Astrocyte (in vitro differentiated cells and primary cell): ENCODE measurements around the gene IGFBP5. TPM values are rescaled to one million over a fixed set of nuclear protein-coding genes. Genes with fewer than 3 reads are reported as not detected.

Source experiments
- DNase-seq: peaks from one replicate; pipeline ENCODE4 v3.0.0-alpha.2; 2010; ENCODE audit warnings: low read depth
- FAIRE-seq: peaks from 2 replicates; lab custom pipeline; 2011; peaks lifted over from hg19 to GRCh38; lab: Jason Lieb, UNC
- H2AFZ ChIP-seq: 2 replicates; pipeline ENCODE4 v1.6.0; 2012; ENCODE audit warnings: low read depth, low read length, inconsistent platforms
- H3K27ac ChIP-seq: 2 replicates; pipeline ENCODE4 v1.5.1; 2011; ENCODE audit warnings: low read depth, low read length, inconsistent platforms
- H3K27me3 ChIP-seq: 2 replicates; pipeline ENCODE4 v1.6.0; 2011; ENCODE audit warnings: low read length, inconsistent platforms; ENCODE audit not compliant: insufficient read depth
- H3K36me3 ChIP-seq: 2 replicates; pipeline ENCODE4 v1.5.1; 2011; ENCODE audit warnings: low read length, inconsistent platforms; ENCODE audit not compliant: insufficient read depth
- H3K4me1 ChIP-seq: 2 replicates; pipeline ENCODE4 v1.5.1; 2011; ENCODE audit warnings: low read length, inconsistent platforms; ENCODE audit not compliant: insufficient read depth
- H3K4me2 ChIP-seq: 2 replicates; pipeline ENCODE4 v1.6.0; 2012; ENCODE audit warnings: low read length, inconsistent platforms
- H3K4me3 ChIP-seq: 2 replicates; pipeline ENCODE4 v1.5.1; 2011; ENCODE audit warnings: low read depth, mild to moderate bottlenecking, low read length, inconsistent platforms; ENCODE audit not compliant: insufficient read depth
- H3K79me2 ChIP-seq: 2 replicates; pipeline ENCODE4 v1.6.0; 2012; ENCODE audit warnings: mild to moderate bottlenecking, low read length, inconsistent platforms; ENCODE audit not compliant: insufficient read depth
- H3K9ac ChIP-seq: 2 replicates; pipeline ENCODE4 v1.6.0; 2012; ENCODE audit warnings: mild to moderate bottlenecking, low read length, inconsistent platforms
- H3K9me3 ChIP-seq: 2 replicates; pipeline ENCODE4 v1.5.1; 2012; ENCODE audit warnings: low read depth, mild to moderate bottlenecking, low read length, inconsistent platforms; ENCODE audit not compliant: insufficient read depth
- H4K20me1 ChIP-seq: 2 replicates; pipeline ENCODE4 v1.6.0; 2012; ENCODE audit warnings: low read length, inconsistent platforms; ENCODE audit not compliant: insufficient read depth
- H3K27ac Mint-ChIP-seq: one replicate; pipeline ENCODE4 v1.8.0; 2021; ENCODE audit warnings: mild to moderate bottlenecking, mixed read lengths; ENCODE audit not compliant: unreplicated experiment
- H3K27me3 Mint-ChIP-seq: one replicate; pipeline ENCODE4 v1.8.0; 2021; ENCODE audit warnings: low read depth, mixed read lengths; ENCODE audit not compliant: unreplicated experiment
- H3K36me3 Mint-ChIP-seq: one replicate; pipeline ENCODE4 v1.8.0; 2021; ENCODE audit warnings: low read depth, mixed read lengths; ENCODE audit not compliant: unreplicated experiment
- H3K4me1 Mint-ChIP-seq: one replicate; pipeline ENCODE4 v1.8.0; 2021; ENCODE audit warnings: low read depth, mixed read lengths; ENCODE audit not compliant: unreplicated experiment
- H3K4me3 Mint-ChIP-seq: one replicate; pipeline ENCODE4 v1.8.0; 2021; ENCODE audit warnings: mild to moderate bottlenecking, moderate library complexity, mixed read lengths; ENCODE audit not compliant: unreplicated experiment
- H3K9me3 Mint-ChIP-seq: one replicate; pipeline ENCODE4 v1.8.0; 2021; ENCODE audit warnings: mild to moderate bottlenecking, mixed read lengths; ENCODE audit not compliant: unreplicated experiment
- CTCF ChIP-seq: IDR thresholded peaks from 2 replicates; pipeline ENCODE4 v1.5.1; 2011; ENCODE audit warnings: low read depth, mild to moderate bottlenecking, inconsistent platforms, low read length, moderate library complexity; ENCODE audit not compliant: insufficient read depth
- EZH2 ChIP-seq: IDR thresholded peaks from 2 replicates; pipeline ENCODE4 v1.6.1; 2012; ENCODE audit warnings: mild to moderate bottlenecking, low read length, inconsistent platforms; ENCODE audit not compliant: insufficient read depth
- total RNA-seq: library from RNA; stranded (reverse); gene quantifications from 2 replicates; pipeline ENCODE4 v1.2.1, GENCODE V29; 2021

IGFBP5 gene
- total RNA-seq, 1 donor from 2014 or later = 422 TPM

GRCh38 chr2:216717907-216718615 lies 22.7 kb upstream of the IGFBP5 start:
- DNase-seq (no peak), FAIRE-seq (no peak)
- H3K4me1 Mint-ChIP-seq = peaks cover 30% of the 10 kb centered on the region
- H3K9me3 Mint-ChIP-seq = peaks cover 3% of the 10 kb centered on the region
- Histone ChIP-seq H3K79me2 (no peaks in the 10 kb centered on the region), H3K27me3 (no peaks in the 10 kb centered on the region), H3K4me1 (peaks cover 14% of the 10 kb centered on the region), H3K4me3 (no peak overlapping the region), H3K27ac (no peak overlapping the region), H3K36me3 (no peaks in the 10 kb centered on the region), H3K4me2 (no peak overlapping the region), H3K9me3 (no peaks in the 10 kb centered on the region), H2AFZ (no peak overlapping the region), H3K9ac (no peak overlapping the region), H4K20me1 (no peaks in the 10 kb centered on the region)
- no peak overlapping the region for H3K4me3 Mint-ChIP-seq
- TF ChIP-seq EZH2 (no peak), CTCF (no peak)
- H3K27me3 Mint-ChIP-seq = peaks cover 14% of the 10 kb centered on the region
- H3K36me3 Mint-ChIP-seq = no peaks in the 10 kb centered on the region
- no peak overlapping the region for H3K27ac Mint-ChIP-seq

GRCh38 chr2:216717491-216717901 lies 22.1 kb upstream of the IGFBP5 start:
- no peaks in the 10 kb centered on the region for H3K79me2 ChIP-seq
- H3K4me1 ChIP-seq = peaks cover 14% of the 10 kb centered on the region
- no peak overlapping the region for H3K4me3 Mint-ChIP-seq
- H3K9ac ChIP-seq = no peak overlapping the region
- no peak overlapping the region for H3K27ac ChIP-seq
- no peaks in the 10 kb centered on the region for H4K20me1 ChIP-seq
- no peak overlapping the region for H3K4me3 ChIP-seq
- no peak overlapping the region for H2AFZ ChIP-seq
- H3K4me2 ChIP-seq = no peak overlapping the region
- peaks cover 30% of the 10 kb centered on the region for H3K4me1 Mint-ChIP-seq
- no peaks in the 10 kb centered on the region for H3K27me3 ChIP-seq
- H3K27me3 Mint-ChIP-seq = peaks cover 11% of the 10 kb centered on the region
- H3K27ac Mint-ChIP-seq = no peak overlapping the region
- no peaks in the 10 kb centered on the region for H3K36me3 Mint-ChIP-seq
- TF ChIP-seq EZH2 = no peak
- no peak for TF ChIP-seq CTCF
- FAIRE-seq (no peak), DNase-seq (no peak)
- peaks cover 3% of the 10 kb centered on the region for H3K9me3 Mint-ChIP-seq
- H3K36me3 ChIP-seq = no peaks in the 10 kb centered on the region
- no peaks in the 10 kb centered on the region for H3K9me3 ChIP-seq

GRCh38 chr2:216716109-216716508 lies 20.8 kb upstream of the IGFBP5 start:
- peaks cover 8% of the 10 kb centered on the region for H3K27me3 Mint-ChIP-seq
- DNase-seq (no peak), FAIRE-seq (no peak)
- H3K36me3 ChIP-seq = no peaks in the 10 kb centered on the region
- H3K79me2 ChIP-seq = no peaks in the 10 kb centered on the region
- H3K36me3 Mint-ChIP-seq = no peaks in the 10 kb centered on the region
- H3K9me3 Mint-ChIP-seq = peaks cover 3% of the 10 kb centered on the region
- H2AFZ ChIP-seq = no peak overlapping the region
- H3K27ac ChIP-seq = no peak overlapping the region
- H3K4me1 Mint-ChIP-seq = peaks cover 32% of the 10 kb centered on the region
- no peaks in the 10 kb centered on the region for H4K20me1 ChIP-seq
- H3K4me3 Mint-ChIP-seq = no peak overlapping the region
- H3K4me2 ChIP-seq = no peak overlapping the region
- H3K9ac ChIP-seq = no peak overlapping the region
- TF ChIP-seq CTCF = no peak
- H3K27ac Mint-ChIP-seq = no peak overlapping the region
- H3K4me3 ChIP-seq = no peak overlapping the region
- H3K9me3 ChIP-seq = no peaks in the 10 kb centered on the region
- H3K4me1 ChIP-seq = peaks cover 17% of the 10 kb centered on the region
- no peaks in the 10 kb centered on the region for H3K27me3 ChIP-seq
